ENCODE results near the gene PTPN7.

DNA sequence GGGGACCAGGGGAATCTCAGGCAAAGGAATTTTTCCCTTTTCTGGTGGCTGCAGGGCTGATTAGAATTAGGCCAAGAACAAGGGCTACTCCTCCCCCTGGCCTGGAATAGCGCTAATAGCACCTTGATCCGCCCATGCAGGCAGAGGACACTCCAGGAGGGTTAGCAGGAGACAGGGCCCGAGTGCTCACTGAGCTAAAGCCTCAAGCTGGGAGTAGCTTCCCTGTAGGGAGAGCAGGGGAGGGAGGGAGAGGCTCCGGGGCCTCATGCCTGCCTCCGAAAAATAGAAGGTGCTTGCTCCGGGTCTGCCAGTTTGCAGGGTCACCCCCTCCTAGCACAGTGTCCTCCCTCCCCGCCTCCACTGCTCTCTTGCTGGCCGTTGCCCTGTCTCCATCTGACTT lies 3.8 kb downstream of the PTPN7 start:
- TF ChIP-seq, protein P1, sequence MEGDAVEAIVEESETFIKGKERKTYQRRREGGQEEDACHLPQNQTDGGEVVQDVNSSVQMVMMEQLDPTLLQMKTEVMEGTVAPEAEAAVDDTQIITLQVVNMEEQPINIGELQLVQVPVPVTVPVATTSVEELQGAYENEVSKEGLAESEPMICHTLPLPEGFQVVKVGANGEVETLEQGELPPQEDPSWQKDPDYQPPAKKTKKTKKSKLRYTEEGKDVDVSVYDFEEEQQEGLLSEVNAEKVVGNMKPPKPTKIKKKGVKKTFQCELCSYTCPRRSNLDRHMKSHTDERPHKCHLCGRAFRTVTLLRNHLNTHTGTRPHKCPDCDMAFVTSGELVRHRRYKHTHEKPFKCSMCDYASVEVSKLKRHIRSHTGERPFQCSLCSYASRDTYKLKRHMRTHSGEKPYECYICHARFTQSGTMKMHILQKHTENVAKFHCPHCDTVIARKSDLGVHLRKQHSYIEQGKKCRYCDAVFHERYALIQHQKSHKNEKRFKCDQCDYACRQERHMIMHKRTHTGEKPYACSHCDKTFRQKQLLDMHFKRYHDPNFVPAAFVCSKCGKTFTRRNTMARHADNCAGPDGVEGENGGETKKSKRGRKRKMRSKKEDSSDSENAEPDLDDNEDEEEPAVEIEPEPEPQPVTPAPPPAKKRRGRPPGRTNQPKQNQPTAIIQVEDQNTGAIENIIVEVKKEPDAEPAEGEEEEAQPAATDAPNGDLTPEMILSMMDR (IDR thresholded peaks at IDR 0.05) = no peak
- TF ChIP-seq POLR2AphosphoS5 (IDR thresholded peaks at IDR 0.05; ENCODE audit: low read depth, low read length) = no peak

Measured in Panc1 (cell line).